ENCODE results near the gene MYO9B.

GRCh38 chr19:17095141-17095919, 19.8 kb downstream of the MYO9B start:
- TF ChIP-seq ZNF281 (CRISPR knock-in tag; IDR thresholded peaks at IDR 0.05; ENCODE audit: borderline replicate concordance), result no peak
- no peak for TF ChIP-seq EP300 (IDR thresholded peaks at IDR 0.05; ENCODE audit: low read depth in 2 of 2, low read length in 2 of 2)
- TF ChIP-seq EP300 (CRISPR knock-in tag; IDR thresholded peaks at IDR 0.05; ENCODE audit: borderline replicate concordance), result no peak
